DMS 273 (cell line): ENCODE measurements around the gene CYB561.
"Not testable (repeated sequence)": the region's sequence is repeated elsewhere in the genome, so short reads cannot be mapped to it uniquely, and the experiment has no call there.

Source experiments
- DNase-seq: peaks from one replicate; lab custom pipeline; 2025; ENCODE audit not compliant: unreplicated experiment; lab: John Stamatoyannopoulos, UW

The CYB561 gene

GRCh38 chr17:63479495-63480184 lies 33.5 kb upstream of the CYB561 start:
- peak; percentile 60 for DNase-seq

GRCh38 chr17:63478814-63479494 lies 32.8 kb upstream of the CYB561 start:
- DNase-seq, result peak; percentile 87

DNA sequence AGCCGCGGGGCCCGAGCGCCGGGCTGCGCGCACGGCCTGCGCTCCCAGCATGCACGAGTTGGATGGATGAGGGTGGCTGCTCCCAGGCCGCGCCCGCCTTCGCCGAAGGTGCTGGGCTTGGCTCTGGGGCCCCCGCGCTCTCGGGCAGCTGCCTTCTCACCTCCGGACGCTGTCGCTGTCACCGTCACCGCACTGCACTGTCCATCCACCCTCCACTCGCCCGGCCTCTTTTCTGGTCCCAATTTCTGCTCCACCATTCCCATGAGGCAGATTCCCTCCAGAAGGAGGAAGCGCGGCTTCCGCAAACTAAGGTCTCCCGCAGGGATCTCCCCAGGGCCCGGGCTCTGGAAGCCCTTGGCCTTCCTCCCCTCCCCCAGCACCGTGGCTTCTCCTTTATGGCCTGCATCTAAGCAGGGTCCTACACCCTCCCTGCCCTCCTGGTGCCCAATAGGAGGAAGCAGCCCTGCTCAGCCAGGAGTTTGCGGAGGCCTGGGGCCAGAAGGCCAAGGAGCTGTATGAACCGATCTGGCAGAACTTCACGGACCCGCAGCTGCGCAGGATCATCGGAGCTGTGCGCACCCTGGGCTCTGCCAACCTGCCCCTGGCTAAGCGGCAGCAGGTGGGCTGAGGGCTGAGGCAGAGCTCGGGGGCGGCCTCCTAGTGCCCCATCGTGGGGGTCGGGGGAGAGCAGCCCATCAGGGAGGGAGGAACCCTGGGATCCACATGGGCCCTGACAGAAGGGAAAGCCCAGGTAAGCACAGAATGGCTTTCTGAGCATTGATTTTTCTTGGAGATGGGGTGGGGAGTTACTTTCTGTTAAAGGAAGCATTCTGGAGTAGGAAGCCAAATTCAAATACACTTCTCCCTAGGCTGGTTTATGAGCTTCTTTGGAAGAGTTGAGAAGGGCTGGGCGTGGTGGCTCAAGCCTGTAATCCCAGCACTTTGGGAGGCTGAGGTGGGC lies 31.7 kb upstream of the CYB561 start:
- DNase-seq, result peak; percentile 81

DNA sequence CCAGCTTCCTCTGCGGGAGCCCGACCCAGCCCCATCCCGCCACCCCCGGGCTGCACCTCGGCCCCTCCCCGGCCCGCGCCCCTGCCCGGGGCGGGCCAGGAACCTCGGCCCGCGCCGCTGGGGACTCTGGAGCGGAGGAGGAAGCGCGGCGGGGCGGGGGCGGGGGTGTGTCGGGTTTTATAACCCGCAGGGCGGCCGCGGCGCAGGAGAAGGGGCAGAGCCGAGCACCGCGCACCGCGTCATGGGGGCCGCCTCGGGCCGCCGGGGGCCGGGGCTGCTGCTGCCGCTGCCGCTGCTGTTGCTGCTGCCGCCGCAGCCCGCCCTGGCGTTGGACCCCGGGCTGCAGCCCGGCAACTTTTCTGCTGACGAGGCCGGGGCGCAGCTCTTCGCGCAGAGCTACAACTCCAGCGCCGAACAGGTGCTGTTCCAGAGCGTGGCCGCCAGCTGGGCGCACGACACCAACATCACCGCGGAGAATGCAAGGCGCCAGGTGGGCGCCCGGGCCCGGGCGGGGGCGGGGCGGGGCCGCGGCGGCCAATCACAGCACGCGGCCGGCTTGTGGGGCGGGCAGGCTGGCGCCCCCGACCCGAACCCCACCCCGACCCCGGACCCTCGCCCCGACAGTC lies 30.9 kb upstream of the CYB561 start, which contains the start of gene ACE:
ACE (plus strand) TSS at position 208 of the 626 bp plus-strand sequence; CDS start at position 242, 34 bp downstream.
- peak; percentile 81 for DNase-seq

DNA sequence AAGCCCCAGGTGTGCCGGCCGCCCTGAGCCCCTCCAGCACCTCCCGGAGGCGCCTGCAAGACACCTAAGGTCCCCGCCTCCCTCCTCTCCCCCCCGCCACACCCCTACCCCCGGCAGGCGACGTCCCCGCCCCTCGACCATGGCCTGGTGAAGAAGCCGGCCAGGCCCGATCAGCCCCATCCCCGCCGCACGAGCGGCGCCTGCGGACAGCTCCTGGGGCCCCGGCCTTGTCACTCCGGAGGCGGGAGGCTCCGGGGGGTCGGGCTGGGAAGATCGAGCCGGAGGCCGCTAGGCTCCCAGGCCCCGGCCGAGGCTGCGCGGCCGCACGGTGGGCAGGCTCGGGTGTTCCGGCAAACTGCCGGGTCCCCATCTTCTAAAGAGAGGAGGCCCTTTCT lies 30.4 kb upstream of the CYB561 start:
- no peak for DNase-seq

GRCh38 chr17:63475491-63476412 lies 29.6 kb upstream of the CYB561 start:
- no peak for DNase-seq

DNA sequence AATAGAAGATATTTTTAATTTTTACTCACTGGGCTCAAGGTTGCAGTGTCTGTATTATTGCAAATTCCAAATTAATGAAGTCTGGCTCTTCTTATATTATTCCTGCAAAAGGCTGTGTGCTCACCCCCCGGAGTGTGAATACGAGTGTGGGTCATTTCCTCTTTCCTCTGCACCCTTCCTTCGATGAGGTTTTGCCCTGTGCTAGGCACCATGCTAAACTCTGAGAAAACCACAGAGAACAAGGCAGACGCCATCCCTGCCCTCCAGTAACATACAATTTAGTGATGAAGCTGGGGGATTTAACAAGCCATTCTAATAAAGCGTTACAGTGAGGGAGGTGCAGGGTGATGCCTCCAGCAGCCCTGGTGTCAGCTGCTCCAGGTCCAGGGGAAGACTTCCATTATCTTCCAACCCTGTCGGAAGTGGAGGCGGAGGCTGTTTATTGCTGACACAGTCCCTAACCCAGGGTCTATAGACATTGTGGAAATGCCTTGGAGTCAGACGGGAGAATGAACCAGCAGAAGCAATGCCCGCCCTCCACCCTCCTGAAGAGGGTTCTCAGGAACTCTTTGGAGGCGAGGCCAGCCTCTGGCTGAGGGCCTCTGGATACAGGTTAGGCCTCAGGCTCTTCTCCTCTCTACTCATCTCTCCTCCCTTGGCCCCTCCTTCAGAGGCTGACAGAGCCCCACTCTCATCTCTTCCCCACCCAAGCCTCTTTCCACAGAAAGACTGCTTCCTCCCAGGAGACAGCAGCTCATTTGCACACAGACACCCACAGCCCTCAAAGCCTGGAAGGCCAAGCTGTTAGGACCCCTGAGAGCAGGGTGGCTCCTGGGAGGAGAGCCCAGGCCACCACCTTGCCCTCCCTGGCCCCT lies 28.7 kb upstream of the CYB561 start:
- no peak for DNase-seq

DNA sequence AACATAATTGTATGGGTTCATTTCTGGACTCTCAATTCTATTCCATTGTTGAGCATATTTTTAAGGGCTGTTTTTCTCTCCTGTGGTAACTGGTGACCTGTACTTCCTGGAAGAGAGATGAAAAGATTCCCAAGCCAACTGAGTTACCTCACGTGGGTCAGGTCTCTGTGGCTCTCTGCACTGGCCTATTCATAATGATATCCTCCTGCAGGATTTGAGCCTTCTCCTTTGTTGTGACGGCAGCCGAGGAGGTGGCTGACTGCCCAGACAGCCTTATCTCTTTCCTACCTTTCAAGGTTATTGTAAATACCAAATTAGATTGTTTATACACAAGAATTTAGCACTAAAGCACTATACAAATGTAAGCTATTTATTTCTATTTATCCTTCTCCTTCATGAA lies 28.1 kb upstream of the CYB561 start:
- no peak for DNase-seq

- DNase-seq, result not testable (repeated sequence)
Measured at GRCh38 chr17:63468099-63468498, 22.0 kb upstream of the CYB561 start.

GRCh38 chr17:63464691-63465236 lies 18.7 kb upstream of the CYB561 start:
- no peak for DNase-seq

DNA sequence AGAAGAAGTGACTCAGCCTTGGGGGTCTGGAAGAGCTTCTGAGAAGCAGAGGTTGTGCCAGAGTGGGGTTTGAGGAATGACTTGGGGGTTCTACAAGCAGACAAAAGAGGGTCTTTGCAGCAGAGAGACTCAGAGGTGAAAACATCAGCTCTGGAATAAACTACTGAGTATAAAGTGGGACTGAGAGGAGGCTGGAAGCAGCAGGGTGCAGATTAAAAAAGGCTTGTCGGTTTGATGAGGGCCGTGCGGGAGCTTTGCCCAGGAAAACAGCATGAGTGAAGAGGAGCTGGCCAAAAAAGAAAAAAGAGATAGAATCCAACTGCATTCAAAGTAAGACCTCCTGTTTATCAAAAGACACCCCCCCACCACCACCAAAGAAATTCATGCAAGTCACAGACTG lies 17.7 kb upstream of the CYB561 start:
- no peak for DNase-seq

DNA sequence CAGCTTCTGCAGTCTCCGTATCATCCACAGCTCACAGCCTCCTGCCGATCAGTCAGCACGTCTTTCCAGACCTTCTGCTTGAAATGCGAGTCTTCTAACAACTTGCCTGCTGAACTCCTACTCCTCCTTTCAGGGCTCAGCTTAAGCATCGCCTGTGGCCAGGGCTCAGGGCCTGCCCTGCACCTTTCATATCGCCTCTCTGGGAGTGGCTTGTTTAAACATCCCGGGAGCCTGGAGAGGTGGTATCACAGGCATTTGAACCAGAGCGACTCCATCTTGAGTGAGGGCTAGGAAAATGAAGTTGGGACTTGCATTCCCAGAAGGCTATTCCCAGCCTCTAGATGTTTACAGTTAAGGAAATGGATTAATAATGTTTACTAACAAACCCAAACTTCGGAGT lies 13.9 kb upstream of the CYB561 start:
- no peak for DNase-seq

GRCh38 chr17:63458478-63458877 lies 12.4 kb upstream of the CYB561 start:
- no peak for DNase-seq

GRCh38 chr17:63455417-63455816 lies 9.3 kb upstream of the CYB561 start:
- DNase-seq, result no peak

GRCh38 chr17:63454915-63455314 lies 8.8 kb upstream of the CYB561 start:
- DNase-seq, result no peak

DNA sequence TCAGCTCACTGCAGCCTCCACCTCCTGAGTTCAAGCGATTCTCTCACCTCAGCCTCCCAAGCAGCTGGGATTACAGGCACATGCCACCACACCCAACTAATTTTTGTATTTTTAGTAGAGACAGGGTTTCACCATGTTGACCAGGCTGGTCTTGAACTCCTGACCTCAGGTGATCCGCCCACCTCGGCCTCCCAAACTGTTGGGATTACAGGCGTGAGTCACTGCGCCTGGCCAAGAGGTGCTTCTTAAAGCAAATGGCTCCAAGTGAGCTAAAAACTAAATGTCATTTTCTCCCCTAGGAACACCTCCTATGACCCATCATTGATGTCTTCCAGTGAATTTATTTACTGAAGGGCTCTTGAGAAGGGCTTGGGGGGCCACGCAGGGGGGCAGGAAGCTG lies 8.3 kb upstream of the CYB561 start:
- not testable (repeated sequence) for DNase-seq

GRCh38 chr17:63452962-63453551 lies 7.0 kb upstream of the CYB561 start:
- no peak for DNase-seq
